Activated naive CD4-positive, alpha-beta T cell (primary cell): Measurements from ENCODE around the gene FLT1.

Source experiments
- DNase-seq, 4 experiments: peaks; one replicate each; lab custom pipeline; 2025; lab: John Stamatoyannopoulos, UW

Gene FLT1

DNA sequence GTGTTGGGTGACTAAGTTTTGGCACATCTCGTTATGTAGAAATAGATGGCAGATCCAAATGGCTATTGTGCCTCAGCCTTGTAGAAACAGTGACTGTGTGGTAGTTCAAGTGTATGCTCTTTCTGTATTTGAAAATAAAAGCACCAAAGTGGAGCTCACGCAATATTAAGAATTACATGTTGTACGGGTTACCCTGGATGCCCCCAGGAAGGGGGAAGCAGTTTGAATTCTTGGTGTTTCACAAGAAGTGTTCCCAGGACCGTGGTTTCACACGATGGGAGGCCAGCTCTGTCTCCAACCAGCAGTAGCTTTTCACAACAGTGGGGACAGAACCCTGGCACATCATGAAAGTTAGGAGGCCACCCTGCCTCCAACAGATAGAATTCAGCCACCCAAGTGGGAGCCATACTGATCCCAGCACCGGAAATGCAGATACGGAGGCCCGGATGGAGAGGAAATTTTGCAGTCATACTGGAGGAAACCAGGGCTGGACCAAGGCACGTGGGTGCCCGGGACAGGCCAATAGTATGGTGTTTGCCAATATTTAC, 8.9 kb downstream of the FLT1 start:
- no peak for DNase-seq

- no peak for DNase-seq
These were observed 9.4 kb downstream of the FLT1 start for GRCh38 chr13:28485551-28485950.

GRCh38 chr13:28485097-28485496, 9.8 kb downstream of the FLT1 start:
- DNase-seq = no peak

DNA sequence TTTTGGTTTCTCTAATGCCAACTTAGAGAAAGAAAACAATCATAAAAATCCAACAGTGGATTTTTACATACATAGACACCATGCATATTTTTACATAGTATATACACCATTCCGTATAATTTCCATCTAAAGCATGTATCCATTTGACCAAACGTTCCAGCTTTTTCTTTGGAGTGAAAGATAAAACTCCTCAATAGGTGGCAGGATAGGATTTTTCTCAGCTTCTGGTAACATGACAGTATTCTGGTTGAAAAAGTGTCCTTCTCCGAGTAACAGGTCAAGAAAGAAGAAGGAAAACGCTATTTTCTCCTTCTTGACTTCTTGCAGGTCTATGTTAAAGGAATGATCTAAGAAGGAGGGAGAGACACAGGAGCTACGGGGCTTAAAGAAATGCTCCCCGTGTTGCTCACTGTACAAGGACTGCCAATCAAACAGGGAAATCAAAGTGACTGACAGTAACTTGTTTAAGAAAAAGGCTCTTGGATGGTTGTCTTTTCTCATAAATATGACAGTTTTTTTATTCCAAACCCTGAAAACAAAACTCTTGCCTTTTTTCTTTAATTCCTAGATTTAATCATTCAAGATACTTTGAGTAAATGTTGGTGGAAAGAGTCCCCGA, 11.5 kb downstream of the FLT1 start:
- DNase-seq = no peak

- DNase-seq = no peak
These were observed 15.9 kb downstream of the FLT1 start for GRCh38 chr13:28479005-28479404.

DNA sequence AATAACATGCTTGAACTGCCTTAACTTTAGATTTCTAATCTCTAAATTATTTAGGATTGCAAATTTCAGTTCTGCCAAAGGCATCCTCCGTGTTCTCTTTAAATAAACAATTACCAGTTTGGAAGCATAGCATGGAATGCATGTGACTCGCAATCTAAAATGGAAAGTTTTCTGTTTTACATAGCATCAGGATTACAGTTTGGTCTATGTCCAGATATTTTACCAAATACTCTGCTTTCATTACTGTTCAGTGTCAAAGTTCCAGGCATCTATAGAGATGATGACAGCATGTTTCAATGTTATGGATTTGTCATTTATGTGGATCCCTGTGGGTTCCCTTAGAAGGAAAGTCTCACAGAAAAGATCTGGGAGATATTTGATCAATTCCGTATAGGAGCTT, 16.8 kb downstream of the FLT1 start:
- DNase-seq = no peak

DNA sequence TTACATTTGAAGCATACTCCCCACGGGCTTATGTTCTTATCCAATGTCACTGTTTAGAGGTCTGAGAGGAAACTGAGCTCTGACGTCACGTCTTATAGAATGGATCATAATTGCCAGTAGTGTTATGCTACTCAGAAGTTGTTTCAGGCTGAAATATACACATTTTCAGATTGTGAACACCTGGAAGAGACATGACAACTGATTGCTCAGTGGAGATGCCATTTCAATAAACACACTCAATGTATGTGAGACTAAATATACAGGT, 17.3 kb downstream of the FLT1 start:
- DNase-seq = no peak

DNA sequence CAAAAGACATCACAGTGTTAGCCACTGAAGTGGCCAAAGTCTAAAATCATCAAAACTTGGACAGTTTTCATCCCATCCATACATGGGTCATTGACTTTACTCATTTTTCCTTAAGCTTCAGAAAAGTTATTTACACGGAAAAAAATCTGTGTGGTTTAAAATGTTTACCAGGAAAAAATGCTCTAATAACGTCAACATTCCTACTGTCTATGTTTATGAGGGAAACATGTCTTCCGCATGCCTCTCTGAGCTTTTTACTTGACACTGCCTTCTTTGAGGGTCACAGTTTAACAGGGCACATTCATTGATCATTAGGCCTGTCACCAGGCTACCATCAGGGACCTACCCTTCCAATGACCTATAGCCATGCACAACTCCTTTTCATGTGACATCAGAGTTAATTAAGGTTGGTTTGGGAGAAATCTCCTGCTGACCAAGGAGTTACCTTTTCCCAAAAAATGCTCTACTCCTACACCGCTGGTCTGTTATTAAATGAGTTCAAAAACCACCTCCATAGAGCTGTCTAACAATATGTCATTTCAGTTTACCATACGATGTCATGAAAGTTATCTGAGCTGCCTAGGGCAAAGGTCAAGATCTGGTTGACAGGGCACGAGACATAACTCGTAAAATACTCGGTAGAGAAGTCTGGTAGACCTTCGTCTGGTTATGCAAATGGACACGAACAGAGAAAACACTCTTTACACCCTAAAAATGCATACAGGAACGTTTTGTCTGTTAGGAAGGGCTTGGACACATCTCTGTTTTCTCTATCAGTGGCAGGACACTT, 17.8 kb downstream of the FLT1 start:
- no peak for DNase-seq

- no peak for DNase-seq
These were observed 18.8 kb downstream of the FLT1 start for GRCh38 chr13:28475916-28476725.

DNA sequence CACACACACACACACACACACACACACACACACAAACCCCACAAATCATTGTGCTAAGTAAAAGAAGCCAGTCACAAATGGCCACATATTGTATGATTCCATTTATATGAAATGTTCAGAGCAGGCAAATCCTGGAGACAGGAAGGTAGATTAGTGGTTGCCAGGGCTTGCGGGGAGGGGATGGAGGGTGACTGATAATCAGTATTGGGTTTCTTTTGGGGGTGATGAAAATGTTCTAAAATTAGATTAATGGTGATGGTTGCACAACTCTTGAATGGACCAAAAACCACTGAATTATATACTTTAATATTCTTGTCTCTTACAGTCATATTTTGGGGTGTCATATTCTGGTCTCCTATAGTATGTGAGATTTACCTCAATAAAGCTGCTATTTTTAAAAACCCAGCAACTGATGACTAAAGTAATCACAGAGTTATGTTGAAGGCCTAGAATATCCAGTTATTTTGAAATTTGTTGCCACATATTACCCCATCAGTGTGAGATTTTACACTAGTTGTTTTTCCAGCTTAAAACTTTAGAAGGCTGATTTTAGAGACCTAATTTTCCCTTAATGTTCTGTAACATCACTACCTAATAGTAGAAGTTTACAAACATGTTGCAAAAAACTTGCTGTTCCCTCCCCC, 20.3 kb downstream of the FLT1 start:
- DNase-seq = no peak

DNA sequence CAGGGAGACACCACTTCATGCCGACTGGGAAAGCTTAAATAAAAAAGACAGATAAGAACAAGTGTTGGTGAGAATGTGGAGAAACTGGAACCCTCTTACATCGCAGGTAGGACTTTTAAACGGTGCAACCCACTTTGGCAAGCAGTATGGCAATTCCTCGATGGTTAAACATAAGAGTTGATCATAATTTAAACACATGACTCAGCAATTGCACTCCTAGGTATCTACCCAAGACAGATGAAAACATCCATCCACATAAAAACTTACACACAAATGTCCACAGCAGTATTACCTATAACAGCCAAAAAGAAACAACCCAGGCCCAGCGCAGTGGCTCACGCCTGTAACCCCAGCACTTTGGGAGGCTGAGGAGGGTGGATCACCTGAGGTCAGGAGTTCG, 21.9 kb downstream of the FLT1 start:
- DNase-seq = no peak

GRCh38 chr13:28471421-28471820, 23.5 kb downstream of the FLT1 start:
- no peak for DNase-seq

- DNase-seq = no peak
These were observed 24.6 kb downstream of the FLT1 start for GRCh38 chr13:28470296-28470695.

GRCh38 chr13:28469316-28469715, 25.6 kb downstream of the FLT1 start:
- DNase-seq = no peak

DNA sequence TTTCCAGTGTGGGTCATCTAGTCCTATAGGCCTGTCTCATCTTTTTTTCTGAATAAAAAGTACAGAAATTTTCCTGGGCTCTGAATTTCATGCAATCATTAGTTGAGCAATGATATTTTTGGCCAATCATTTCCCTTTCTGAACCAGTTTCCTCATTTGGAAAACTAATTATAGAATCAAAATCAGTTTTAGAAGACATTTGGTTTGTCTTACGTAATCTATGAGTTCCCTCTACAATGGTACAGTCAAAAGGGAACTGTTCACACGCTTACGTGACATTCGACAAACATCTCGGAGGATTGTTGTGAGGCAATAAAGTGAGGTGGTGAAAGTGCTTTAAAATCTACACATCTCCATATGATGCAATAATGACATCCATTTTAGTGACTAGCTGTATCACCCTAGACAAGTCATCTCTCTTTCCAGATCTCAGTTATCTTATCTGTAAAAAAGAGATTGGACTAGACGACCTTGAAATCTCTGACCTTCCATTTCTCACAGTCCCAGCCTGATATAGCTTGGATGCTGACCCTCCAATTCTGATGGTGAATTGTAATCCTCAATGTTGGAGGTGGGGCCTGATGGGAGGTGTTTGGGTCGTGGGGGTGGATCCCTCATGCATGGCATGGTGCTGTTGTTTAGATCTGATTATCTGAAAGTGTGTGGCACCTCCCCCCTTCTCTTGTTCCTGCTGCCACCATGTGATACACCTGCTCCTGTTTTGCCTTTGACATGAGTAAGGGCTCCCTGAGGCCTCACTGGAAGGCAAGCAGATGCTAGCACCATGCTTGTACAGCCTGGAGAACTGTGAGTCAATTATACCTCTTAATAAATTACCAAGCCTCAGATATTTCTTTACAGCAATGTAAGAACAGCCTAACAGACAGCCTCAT, 26.7 kb downstream of the FLT1 start:
- DNase-seq = no peak

- no peak for DNase-seq
These were observed 27.9 kb downstream of the FLT1 start for GRCh38 chr13:28467034-28467433.

DNA sequence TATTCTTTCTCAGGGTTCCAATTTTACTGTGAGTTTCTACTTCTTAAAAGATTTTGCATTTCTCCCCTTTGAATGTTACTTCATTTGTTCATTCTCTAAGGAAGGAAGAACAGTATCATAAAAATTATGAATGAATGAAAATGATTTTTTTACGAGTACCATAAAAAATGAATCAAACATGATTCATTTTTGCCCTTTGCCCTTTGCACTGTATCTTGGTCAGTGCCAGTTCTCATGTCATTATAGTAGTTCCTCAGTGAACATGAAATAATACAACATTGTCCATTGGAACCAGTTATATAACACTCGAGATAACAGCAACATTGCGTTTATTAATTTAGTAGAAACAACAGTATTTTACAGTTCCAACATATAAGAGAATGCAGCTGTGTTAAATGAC, 28.8 kb downstream of the FLT1 start:
- DNase-seq = no peak

- DNase-seq = no peak
These were observed 30.0 kb downstream of the FLT1 start for GRCh38 chr13:28464861-28465460.

DNA sequence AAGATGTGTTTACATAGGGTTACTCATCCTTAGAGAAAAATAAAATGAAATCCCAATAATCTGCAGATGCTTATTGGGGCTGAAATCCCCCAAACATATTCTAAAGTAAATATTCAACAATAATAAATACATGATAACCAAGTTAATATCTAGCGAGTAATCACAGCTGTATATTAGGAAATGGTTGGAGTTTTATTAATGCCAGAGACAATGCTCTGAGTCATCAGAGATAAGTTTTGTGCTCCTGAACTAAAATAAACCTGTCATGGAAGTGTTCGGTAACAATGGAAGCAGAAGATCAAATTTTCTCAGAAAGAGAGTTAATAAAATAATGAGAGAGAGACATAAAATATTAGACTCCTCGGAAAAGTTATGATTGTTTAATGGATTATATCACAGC, 31.4 kb downstream of the FLT1 start:
- no peak for DNase-seq

DNA sequence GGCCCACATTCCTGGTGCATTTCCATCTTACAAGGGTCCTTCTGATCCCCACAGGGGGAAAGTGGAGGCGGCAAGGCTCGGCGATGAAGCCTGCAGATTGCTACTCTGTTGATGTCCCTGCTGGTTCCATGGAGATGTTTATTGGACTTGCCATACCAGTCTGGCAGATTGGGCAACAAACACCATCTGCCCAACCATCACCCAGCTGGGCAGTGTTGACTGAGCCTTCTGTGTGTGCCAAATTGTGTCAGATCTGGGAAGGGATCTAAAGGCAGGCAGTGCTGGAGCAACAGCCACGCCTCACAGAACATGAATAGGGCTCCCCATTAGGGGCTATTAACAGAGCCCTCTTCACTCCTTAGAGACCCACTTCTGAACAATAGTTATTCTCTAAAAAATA, 35.0 kb downstream of the FLT1 start:
- DNase-seq = no peak

GRCh38 chr13:28458608-28459007, 36.3 kb downstream of the FLT1 start:
- DNase-seq = no peak
